Stimulated activated CD8-positive, alpha-beta memory T cell treated with anti-CD3 and anti-CD28 coated beads, Interleukin-4, amount 100 ng/mL, for 4 hours (primary cell): ENCODE data around the gene OLIG2.

Experiments
- DNase-seq, 2 donors: peaks; one replicate each; pipeline ENCODE4 v3.0.0-alpha.2; 2020; ENCODE audit warnings: low read depth in 2 of 2, low spot score in 1 of 2

Gene OLIG2

GRCh38 chr21:33032434-33033047 lies 6.8 kb downstream of the OLIG2 start:
- no peak for DNase-seq

- DNase-seq = no peak
These were observed 7.6 kb downstream of the OLIG2 start for GRCh38 chr21:33033094-33033951.

- no peak for DNase-seq
These were observed 8.3 kb downstream of the OLIG2 start for GRCh38 chr21:33033961-33034413.

- no peak for DNase-seq
These were observed 9.4 kb downstream of the OLIG2 start for GRCh38 chr21:33035147-33035546.

GRCh38 chr21:33036430-33037162 lies 10.9 kb downstream of the OLIG2 start:
- DNase-seq = peak in 1 of 2 donors; percentile 17

GRCh38 chr21:33037501-33037900 lies 11.8 kb downstream of the OLIG2 start:
- DNase-seq = no peak

GRCh38 chr21:33039536-33039935 lies 13.8 kb downstream of the OLIG2 start:
- DNase-seq = no peak

- DNase-seq = no peak
These were observed 14.5 kb downstream of the OLIG2 start for GRCh38 chr21:33040215-33040614.

- no peak for DNase-seq
These were observed 16.2 kb downstream of the OLIG2 start for GRCh38 chr21:33041981-33042380.

- DNase-seq = no peak
These were observed 17.1 kb downstream of the OLIG2 start for GRCh38 chr21:33042812-33043211.

- no peak for DNase-seq
These were observed 20.7 kb downstream of the OLIG2 start for GRCh38 chr21:33046455-33046854.

- DNase-seq = no peak
These were observed 21.5 kb downstream of the OLIG2 start for GRCh38 chr21:33047231-33047630.

- DNase-seq = no peak
These were observed 26.2 kb downstream of the OLIG2 start for GRCh38 chr21:33051925-33052324.

GRCh38 chr21:33053951-33054350 lies 28.2 kb downstream of the OLIG2 start:
- DNase-seq = no peak

GRCh38 chr21:33055991-33056390 lies 30.3 kb downstream of the OLIG2 start:
- no peak for DNase-seq

- DNase-seq = no peak
These were observed 31.7 kb downstream of the OLIG2 start for GRCh38 chr21:33057385-33057940.

- DNase-seq = no peak
These were observed 32.8 kb downstream of the OLIG2 start for GRCh38 chr21:33058527-33058926.

GRCh38 chr21:33058957-33059356 lies 33.2 kb downstream of the OLIG2 start:
- DNase-seq = no peak

GRCh38 chr21:33059380-33059841 lies 33.7 kb downstream of the OLIG2 start:
- DNase-seq = no peak

GRCh38 chr21:33061233-33061632 lies 35.5 kb downstream of the OLIG2 start:
- no peak for DNase-seq

GRCh38 chr21:33063375-33063883 lies 37.7 kb downstream of the OLIG2 start:
- DNase-seq = no peak
